Measurements from ENCODE around the gene SLC25A6. TPM values are rescaled to one million over a fixed set of nuclear protein-coding genes. Genes with fewer than 3 reads are reported as not detected.
"Not testable (repeated sequence)": the region's sequence is repeated elsewhere in the genome, so short reads cannot be mapped to it uniquely, and the experiment has no call there.

The SLC25A6 gene
- polyA plus RNA-seq, 2 of the 4 experiments (the other 2 are of a cell fraction): 291 to 448 TPM

DNA sequence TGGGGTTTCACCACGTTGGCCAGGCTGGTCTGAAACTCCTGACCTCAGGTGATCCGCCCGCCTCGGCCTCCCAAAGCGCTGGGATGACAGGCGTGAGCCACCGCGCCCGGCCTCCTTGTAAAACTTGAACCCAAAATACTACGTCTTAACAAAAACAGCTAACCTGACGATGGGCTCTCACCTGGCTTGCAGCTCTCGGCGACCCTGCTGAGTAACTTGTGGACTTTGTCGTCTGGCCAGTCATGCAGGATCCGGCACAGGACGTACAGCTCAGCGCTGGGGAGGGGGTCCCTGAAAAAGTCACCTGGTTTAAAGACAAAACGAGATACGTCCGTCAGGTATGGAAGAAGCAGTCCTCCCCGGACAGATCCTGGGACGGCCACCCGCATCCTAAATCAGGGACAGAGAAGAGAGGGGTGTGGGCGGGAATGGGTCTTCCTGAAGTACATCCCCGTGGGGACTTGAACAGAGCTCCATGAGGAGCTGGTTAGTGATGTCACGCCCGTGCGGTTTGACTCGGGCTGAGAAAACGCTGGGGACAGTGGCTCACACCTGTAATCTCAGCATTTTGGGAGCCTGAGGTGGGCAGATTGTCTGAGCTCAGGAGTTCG lies 20.7 kb upstream of the SLC25A6 start:
- H3K4me1 ChIP-seq: no peaks in the 10 kb centered on the region
- ChIA-PET CTCF (no interaction called here), POLR2A (no interaction called here)
- H3K4me3 ChIP-seq: no peak overlapping the region
- DNase-seq (ENCODE audit: low read depth in 1 of 2, low spot score in 1 of 2): no peak
- no peak for TF ChIP-seq RCOR1 (IDR thresholded peaks at IDR 0.05; ENCODE audit: low read depth, low read length)
- H3K9me3 ChIP-seq: no peaks in the 10 kb centered on the region
- no peak for ATAC-seq
- 92% methylated on average over 31 of the region's 31 CpGs for WGBS (ENCODE audit: missing lambda C conversion rate)
- no peak for FAIRE-seq
- H3K4me2 ChIP-seq: no peak overlapping the region
- H3K27ac ChIP-seq: no peak overlapping the region

DNA sequence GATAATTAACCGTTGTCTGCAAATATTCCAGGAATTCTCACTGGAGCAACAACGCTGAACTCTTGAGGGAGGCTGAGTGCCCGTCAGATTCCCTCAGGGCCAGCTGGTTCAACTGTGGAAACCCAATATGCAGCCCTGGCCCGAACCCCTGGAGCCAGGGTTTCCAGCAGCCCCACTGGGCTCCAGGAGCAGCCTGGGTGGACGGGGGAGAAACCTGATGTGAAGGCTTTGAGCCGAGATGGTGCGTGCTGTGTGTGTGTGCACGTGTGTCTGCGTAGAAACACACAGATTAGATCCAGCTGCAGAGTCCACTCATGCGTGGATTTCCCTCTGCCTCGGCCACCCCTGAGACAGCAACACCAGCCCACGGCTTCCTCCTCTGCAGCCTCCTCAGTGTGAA lies 19.4 kb upstream of the SLC25A6 start:
- CTCF ChIA-PET: no interaction called here
- H3K27ac ChIP-seq: no peak overlapping the region
- H3K4me2 ChIP-seq: no peak overlapping the region
- DNase-seq (ENCODE audit: low read depth in 1 of 2, low spot score in 1 of 2): no peak
- POLR2A ChIA-PET: no interaction called here
- TF ChIP-seq ZNF302 (CRISPR knock-in tag; IDR thresholded peaks at IDR 0.05) (no peak), RARB (CRISPR knock-in tag; IDR thresholded peaks at IDR 0.05) (no peak), POLR2AphosphoS2 (conservative IDR thresholded peaks at IDR 0.05; ENCODE audit: low read length) (no peak), ZSCAN20 (CRISPR knock-in tag; IDR thresholded peaks at IDR 0.05) (no peak), RAD21 (conservative IDR thresholded peaks at IDR 0.05 in 1 of 2, IDR thresholded peaks at IDR 0.05 in 1 of 2) (no peak), GATA3 (IDR thresholded peaks at IDR 0.05; ENCODE audit: borderline replicate concordance) (no peak), NFE2L2 (conservative IDR thresholded peaks at IDR 0.05; ENCODE audit: low read length) (no peak), KDM1A (IDR thresholded peaks at IDR 0.05; ENCODE audit: low read depth) (no peak), HDAC2 (IDR thresholded peaks at IDR 0.05) (no peak), CHD4 (IDR thresholded peaks at IDR 0.05; ENCODE audit: borderline replicate concordance) (no peak), CEBPB (IDR thresholded peaks at IDR 0.05) (no peak), MAFK (IDR thresholded peaks at IDR 0.05; ENCODE audit: partially characterized antibody) (no peak), FOSB (CRISPR knock-in tag; IDR thresholded peaks at IDR 0.05) (no peak), MAZ (IDR thresholded peaks at IDR 0.05; ENCODE audit: borderline replicate concordance, low read depth, low read length) (no peak), FOSL2 (IDR thresholded peaks at IDR 0.05) (no peak), FOSL2 (CRISPR knock-in tag; IDR thresholded peaks at IDR 0.05) (no peak), JUN (IDR thresholded peaks at IDR 0.05) (no peak)
- TF ChIP-seq, protein P1, sequence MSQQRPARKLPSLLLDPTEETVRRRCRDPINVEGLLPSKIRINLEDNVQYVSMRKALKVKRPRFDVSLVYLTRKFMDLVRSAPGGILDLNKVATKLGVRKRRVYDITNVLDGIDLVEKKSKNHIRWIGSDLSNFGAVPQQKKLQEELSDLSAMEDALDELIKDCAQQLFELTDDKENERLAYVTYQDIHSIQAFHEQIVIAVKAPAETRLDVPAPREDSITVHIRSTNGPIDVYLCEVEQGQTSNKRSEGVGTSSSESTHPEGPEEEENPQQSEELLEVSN (IDR thresholded peaks at IDR 0.05; ENCODE audit: borderline replicate concordance, low read depth): no peak
- TF ChIP-seq, protein P2, sequence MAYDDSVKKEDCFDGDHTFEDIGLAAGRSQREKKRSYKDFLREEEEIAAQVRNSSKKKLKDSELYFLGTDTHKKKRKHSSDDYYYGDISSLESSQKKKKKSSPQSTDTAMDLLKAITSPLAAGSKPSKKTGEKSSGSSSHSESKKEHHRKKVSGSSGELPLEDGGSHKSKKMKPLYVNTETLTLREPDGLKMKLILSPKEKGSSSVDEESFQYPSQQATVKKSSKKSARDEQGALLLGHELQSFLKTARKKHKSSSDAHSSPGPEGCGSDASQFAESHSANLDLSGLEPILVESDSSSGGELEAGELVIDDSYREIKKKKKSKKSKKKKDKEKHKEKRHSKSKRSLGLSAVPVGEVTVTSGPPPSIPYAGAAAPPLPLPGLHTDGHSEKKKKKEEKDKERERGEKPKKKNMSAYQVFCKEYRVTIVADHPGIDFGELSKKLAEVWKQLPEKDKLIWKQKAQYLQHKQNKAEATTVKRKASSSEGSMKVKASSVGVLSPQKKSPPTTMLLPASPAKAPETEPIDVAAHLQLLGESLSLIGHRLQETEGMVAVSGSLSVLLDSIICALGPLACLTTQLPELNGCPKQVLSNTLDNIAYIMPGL (CRISPR knock-in tag; IDR thresholded peaks at IDR 0.05; ENCODE audit: borderline replicate concordance): no peak
- no peaks in the 10 kb centered on the region for H3K4me1 ChIP-seq
- H3K4me3 ChIP-seq: no peak overlapping the region
- 93% methylated on average over 12 of the region's 12 CpGs for WGBS (ENCODE audit: missing lambda C conversion rate)
- FAIRE-seq: no peak
- H3K9me3 ChIP-seq: no peaks in the 10 kb centered on the region
- peak in 1 of 2 experiments; percentile 21; a peak in 3 of 6 replicates for ATAC-seq

DNA sequence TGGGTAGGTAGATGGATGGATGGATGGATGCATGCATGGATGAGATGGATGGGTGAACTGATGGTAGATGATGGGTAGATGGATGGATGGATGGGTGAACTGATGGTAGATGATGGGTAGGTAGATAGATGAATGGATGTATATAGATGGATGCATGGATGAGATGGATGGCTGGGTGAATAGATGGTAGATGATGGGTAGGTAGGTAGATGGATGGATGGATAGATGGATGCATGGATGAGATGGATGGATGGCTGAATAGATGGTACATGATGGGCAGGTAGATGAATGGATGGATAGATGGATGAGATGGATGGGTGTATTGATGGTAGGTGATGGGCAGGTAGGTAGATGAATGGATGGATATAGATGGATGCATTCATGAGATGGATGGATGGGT lies 15.1 kb upstream of the SLC25A6 start:
- H3K4me1 ChIP-seq: no peaks in the 10 kb centered on the region
- ATAC-seq (no peak), FAIRE-seq (no peak), DNase-seq (ENCODE audit: low read depth in 1 of 2, low spot score in 1 of 2) (no peak)
- no peak overlapping the region for H3K4me3 ChIP-seq
- POLR2A ChIA-PET: no interaction called here
- no peak overlapping the region for H3K4me2 ChIP-seq
- H3K9me3 ChIP-seq: no peaks in the 10 kb centered on the region
- no peak overlapping the region for H3K27ac ChIP-seq
- TF ChIP-seq, protein P3, sequence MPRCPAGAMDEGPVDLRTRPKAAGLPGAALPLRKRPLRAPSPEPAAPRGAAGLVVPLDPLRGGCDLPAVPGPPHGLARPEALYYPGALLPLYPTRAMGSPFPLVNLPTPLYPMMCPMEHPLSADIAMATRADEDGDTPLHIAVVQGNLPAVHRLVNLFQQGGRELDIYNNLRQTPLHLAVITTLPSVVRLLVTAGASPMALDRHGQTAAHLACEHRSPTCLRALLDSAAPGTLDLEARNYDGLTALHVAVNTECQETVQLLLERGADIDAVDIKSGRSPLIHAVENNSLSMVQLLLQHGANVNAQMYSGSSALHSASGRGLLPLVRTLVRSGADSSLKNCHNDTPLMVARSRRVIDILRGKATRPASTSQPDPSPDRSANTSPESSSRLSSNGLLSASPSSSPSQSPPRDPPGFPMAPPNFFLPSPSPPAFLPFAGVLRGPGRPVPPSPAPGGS (IDR thresholded peaks at IDR 0.05): no peak
- TF ChIP-seq POLR2AphosphoS2 (conservative IDR thresholded peaks at IDR 0.05; ENCODE audit: low read length) (no peak), EHMT2 (IDR thresholded peaks at IDR 0.05; ENCODE audit: low read depth) (0 out of 2 replicates have a peak, but pooled peaks have one; percentile 52), ZSCAN20 (CRISPR knock-in tag; IDR thresholded peaks at IDR 0.05) (no peak)
- CTCF ChIA-PET: no interaction called here

DNA sequence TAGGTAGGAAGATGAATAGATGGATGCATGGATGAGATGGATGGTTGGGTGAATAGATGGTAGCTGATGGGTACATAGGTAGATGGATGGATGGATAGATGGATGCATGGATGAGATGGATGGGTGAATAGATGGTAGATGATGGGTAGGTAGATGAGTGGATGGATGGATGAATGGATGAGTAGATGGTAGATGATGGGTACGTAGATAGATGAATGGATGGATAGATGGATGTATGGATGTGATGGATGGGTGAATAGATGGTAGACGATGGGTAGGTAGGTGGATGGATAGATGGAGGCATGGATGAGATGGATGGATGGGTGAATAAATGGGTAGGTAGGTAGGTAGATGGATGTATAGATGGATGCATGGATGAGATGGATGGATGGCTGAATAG lies 13.9 kb upstream of the SLC25A6 start:
- DNase-seq (ENCODE audit: low read depth in 1 of 2, low spot score in 1 of 2); H3K4me1 ChIP-seq; H3K4me2 ChIP-seq; CTCF ChIA-PET; H3K27ac ChIP-seq; POLR2A ChIA-PET; H3K9me3 ChIP-seq; H3K4me3 ChIP-seq; FAIRE-seq; ATAC-seq: not testable (repeated sequence)
- WGBS (ENCODE audit: missing lambda C conversion rate): 94% methylated on average over 2 of the region's 2 CpGs

DNA sequence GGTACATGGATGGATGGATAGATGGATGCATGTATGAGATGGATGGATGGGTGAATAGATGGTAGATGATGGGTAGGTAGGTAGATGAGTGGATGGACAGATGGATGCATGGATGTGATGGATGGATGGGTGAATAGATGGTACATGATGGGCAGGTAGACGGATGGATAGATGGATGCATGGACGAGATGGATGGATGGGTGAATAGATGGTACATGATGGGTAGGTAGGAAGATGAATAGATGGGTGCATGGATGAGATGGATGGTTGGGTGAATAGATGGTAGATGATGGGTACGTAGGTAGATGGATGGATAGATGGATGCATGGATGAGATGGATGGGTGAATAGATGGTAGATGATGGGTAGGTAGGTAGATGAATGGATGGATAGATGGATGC lies 12.0 kb upstream of the SLC25A6 start:
- H3K9me3 ChIP-seq; H3K4me3 ChIP-seq; FAIRE-seq; H3K4me1 ChIP-seq; H3K4me2 ChIP-seq; DNase-seq (ENCODE audit: low read depth in 1 of 2, low spot score in 1 of 2); H3K27ac ChIP-seq; CTCF ChIA-PET; POLR2A ChIA-PET; ATAC-seq: not testable (repeated sequence)
- WGBS (ENCODE audit: missing lambda C conversion rate): 91% methylated on average over 3 of the region's 3 CpGs
